A549 treated with GW870086 at 1 μM for 4 hours (cell line): ENCODE results near the gene METTL6. TPM values are rescaled to one million over a fixed set of nuclear protein-coding genes. Genes with fewer than 3 reads are reported as not detected.

Source experiments
- total RNA-seq: library from RNA; stranded (reverse); fragments of 200-300 nt; extraction: Qiagen RNA extraction; gene quantifications from 5 replicates; pipeline ENCODE4 v1.2.3, GENCODE V29; 2022; ENCODE audit warnings: low read depth

The METTL6 gene
- 25.0 to 33.9 TPM (median 28.1 TPM) in 5 replicates for total RNA-seq

GRCh38 chr3:15427182-15427880 is at the start of gene METTL6, which contains the start of gene EAF1:
TSS of gene METTL6 (minus strand) at chr3:15427544. CDS start at chr3:15426511, 1,033 bp downstream.
TSS of gene EAF1 (plus strand) at chr3:15427598. CDS start at chr3:15427780, 182 bp downstream.

Other genes starting within 250 kb of the METTL6 start
- 17.7 to 28.7 TPM (median 26.3 TPM) in 5 replicates for gene CAPN7, start 221.3 kb downstream of the METTL6 start, total RNA-seq
- gene SH3BP5, start 95.0 kb downstream of the METTL6 start, total RNA-seq, result 16.4 to 17.5 TPM (median 16.8 TPM) in 5 replicates
- gene EAF1, start 54 bp upstream of the METTL6 start, total RNA-seq, result 12.4 to 17.5 TPM (median 16.7 TPM) in 5 replicates
- 0.23 to 0.65 TPM (median 0.26 TPM) in 5 replicates for gene COLQ, start 94.2 kb upstream of the METTL6 start, total RNA-seq
- 22.8 to 30.8 TPM (median 23.9 TPM) in 5 replicates for gene HACL1, start 174.0 kb upstream of the METTL6 start, total RNA-seq
- gene BTD, start 174.2 kb upstream of the METTL6 start, total RNA-seq, result 14.3 to 18.1 TPM (median 15.4 TPM) in 5 replicates